B cell (primary cell): ENCODE measurements around the gene HOXA4. TPM values are rescaled to one million over a fixed set of nuclear protein-coding genes. Genes with fewer than 3 reads are reported as not detected.

ENCODE experiments used
- ATAC-seq: fragments of 200-7000 bp; cut with Tn5 transposase; one replicate; pipeline ENCODE4 v1.10.0; 2021; ENCODE audit warnings: low read depth, mild to moderate bottlenecking, moderate number of reproducible peaks, moderate library complexity
- CTCF ChIA-PET: fragments of 350-600 bp; sonication (Branson Sonifier 250); formaldehyde crosslinking; loops from one replicate; lab custom pipeline; 2021; ENCODE audit warnings: antibody characterized with exemption, inconsistent platforms; lab: Charles Lee
- POLR2A ChIA-PET: fragments of 350-600 bp; sonication (Branson Sonifier 250); formaldehyde crosslinking; loops from one replicate; lab custom pipeline; 2021; ENCODE audit warnings: antibody characterized with exemption; lab: Charles Lee
- DNase-seq: peaks from one replicate; pipeline ENCODE4 v3.0.0; 2013
- H2AFZ ChIP-seq: 2 replicates; pipeline ENCODE4 v1.6.1; 2012; ENCODE audit warnings: mild to moderate bottlenecking, low read depth, low read length; ENCODE audit not compliant: insufficient read depth, poor library complexity, severe bottlenecking
- H3K27ac ChIP-seq, 2 donors: 1 replicate in 1 of 2; 2 replicates in 1 of 2; pipeline ENCODE4 v1.5.1; 2012 to 2013; ENCODE audit warnings: low read length in 2 of 2, mild to moderate bottlenecking in 2 of 2, moderate library complexity in 1 of 2
- H3K27me3 ChIP-seq, 4 experiments: fragments of 200-600 bp in 1 of 4; sonication (generic) in 1 of 4; replicated peaks in 1 of 4; 1 replicate in 2 of 4; 2 replicates in 2 of 4; pipeline versions ENCODE4 v1.6.1 to v1.7.0; 2013 to 2016; ENCODE audit warnings: low read length in 3 of 4, mild to moderate bottlenecking in 2 of 4, mixed read lengths in 1 of 4, moderate library complexity in 1 of 4; ENCODE audit not compliant: insufficient read depth in 4 of 4, control insufficient read depth in 3 of 4; ENCODE audit errors: control extremely low read depth in 1 of 4
- H3K36me3 ChIP-seq, 2 experiments: replicated peaks in 1 of 2; 1 replicate in 1 of 2; 2 replicates in 1 of 2; pipeline versions ENCODE4 v1.6.1 to v1.7.1; 2013; ENCODE audit warnings: low read length in 1 of 2; ENCODE audit not compliant: insufficient read depth in 2 of 2, control insufficient read depth in 1 of 2; ENCODE audit errors: control extremely low read depth in 1 of 2, extremely low read depth in 1 of 2
- H3K4me1 ChIP-seq, 2 donors: fragments of 200-600 bp in 1 of 2; sonication (generic) in 1 of 2; 1 replicate in 1 of 2; 2 replicates in 1 of 2; pipeline versions ENCODE4 v1.5.1 to v1.6.1; 2013 to 2017; ENCODE audit warnings: low read length in 2 of 2; ENCODE audit not compliant: control insufficient read depth in 2 of 2, insufficient read depth in 2 of 2
- H3K4me2 ChIP-seq: replicated peaks from 2 replicates; pipeline ENCODE3; 2012; ENCODE audit warnings: mild to moderate bottlenecking, low read depth, low read length; ENCODE audit not compliant: poor library complexity, severe bottlenecking
- H3K4me3 ChIP-seq, 5 experiments: fragments of 200-600 bp in 1 of 5; sonication (generic) in 1 of 5; 1 replicate in 3 of 5; 2 replicates in 2 of 5; pipeline versions ENCODE4 v1.5.1 to v1.7.0; 2011 to 2016; ENCODE audit warnings: low read length in 4 of 5, mild to moderate bottlenecking in 4 of 5, low read depth in 2 of 5, control low read depth in 1 of 5, moderate library complexity in 1 of 5; ENCODE audit not compliant: insufficient read depth in 1 of 5; ENCODE audit errors: control extremely low read depth in 1 of 5, extremely low read depth in 1 of 5
- H3K79me2 ChIP-seq: fragments of 200-600 bp; sonication (generic); one replicate; pipeline ENCODE4 v1.6.0; 2016; ENCODE audit warnings: low read length; ENCODE audit not compliant: control insufficient read depth, insufficient read depth
- H3K9ac ChIP-seq: fragments of 200-600 bp; sonication (generic); 2 replicates; pipeline ENCODE4 v1.6.1; 2017; ENCODE audit warnings: mild to moderate bottlenecking, low read length, moderate library complexity
- H3K9me3 ChIP-seq, 3 donors: one replicate each; pipeline versions ENCODE4 v1.6.1 to v1.7.1; 2013; ENCODE audit warnings: low read length in 2 of 3; ENCODE audit not compliant: control insufficient read depth in 2 of 3, insufficient read depth in 1 of 3; ENCODE audit errors: control extremely low read depth in 1 of 3
- H4K20me1 ChIP-seq: 2 replicates; pipeline ENCODE4 v1.6.0; 2012; ENCODE audit warnings: mild to moderate bottlenecking, low read length; ENCODE audit not compliant: insufficient read depth, control insufficient read depth, poor library complexity, severe bottlenecking
- H3K27ac Mint-ChIP-seq: one replicate; pipeline ENCODE4 v1.8.0; 2021; ENCODE audit warnings: mixed read lengths
- H3K27me3 Mint-ChIP-seq: one replicate; pipeline ENCODE4 v1.8.0; 2021; ENCODE audit warnings: mixed read lengths
- H3K4me1 Mint-ChIP-seq: one replicate; pipeline ENCODE4 v1.8.0; 2021; ENCODE audit warnings: mixed read lengths
- H3K4me3 Mint-ChIP-seq: one replicate; pipeline ENCODE4 v1.8.0; 2021; ENCODE audit warnings: mixed read lengths
- H3K9me3 Mint-ChIP-seq: one replicate; pipeline ENCODE4 v1.8.0; 2022; ENCODE audit warnings: mixed read lengths; ENCODE audit not compliant: insufficient read depth
- EZH2 ChIP-seq: IDR thresholded peaks from 2 replicates; pipeline ENCODE4 v1.6.1; 2012; ENCODE audit warnings: borderline replicate concordance, low read depth, mild to moderate bottlenecking, moderate library complexity, low read length; ENCODE audit not compliant: insufficient read depth, poor library complexity, severe bottlenecking
- WGBS: methylation state at CpG from one replicate; pipeline ENCODE4 v1.1.5; 2013; ENCODE audit warnings: missing lambda C conversion rate; ENCODE audit not compliant: insufficient coverage; 5-methylcytosine and 5-hydroxymethylcytosine counted together
- intact Hi-C: fragments of 100-400 bp; cut with micrococcal nuclease; formaldehyde crosslinking; loops from one replicate; pipeline ENCODE4 v1.10.0; 2022
- polyA plus RNA-seq: library from polyadenylated mRNA; depleted of rRNA; stranded (reverse); fragments of >200 nt; gene quantifications from 2 replicates; pipeline ENCODE4 v1.2.3, GENCODE V29; 2012
- total RNA-seq, 2 donors: library from RNA; stranded (reverse); fragments of 120-200 nt in 1 of 2; gene quantifications; 1 replicate in 1 of 2; 2 replicates in 1 of 2; pipeline versions ENCODE4 v1.2.3 to v1.2.4, GENCODE V29; 2013 to 2022
- TF ChIP-seq, protein P1 (sequence below): fragments of 200-600 bp; IDR thresholded peaks from one replicate; pipeline ENCODE4 v1.8.0; 2022; ENCODE audit warnings: antibody characterized with exemption, mild to moderate bottlenecking

Gene HOXA4
- total and polyA plus RNA-seq, 2 donors (not counting 1 experiment from before 2014, with no cell fraction given) = 0.30 TPM; not detected in 1

DNA sequence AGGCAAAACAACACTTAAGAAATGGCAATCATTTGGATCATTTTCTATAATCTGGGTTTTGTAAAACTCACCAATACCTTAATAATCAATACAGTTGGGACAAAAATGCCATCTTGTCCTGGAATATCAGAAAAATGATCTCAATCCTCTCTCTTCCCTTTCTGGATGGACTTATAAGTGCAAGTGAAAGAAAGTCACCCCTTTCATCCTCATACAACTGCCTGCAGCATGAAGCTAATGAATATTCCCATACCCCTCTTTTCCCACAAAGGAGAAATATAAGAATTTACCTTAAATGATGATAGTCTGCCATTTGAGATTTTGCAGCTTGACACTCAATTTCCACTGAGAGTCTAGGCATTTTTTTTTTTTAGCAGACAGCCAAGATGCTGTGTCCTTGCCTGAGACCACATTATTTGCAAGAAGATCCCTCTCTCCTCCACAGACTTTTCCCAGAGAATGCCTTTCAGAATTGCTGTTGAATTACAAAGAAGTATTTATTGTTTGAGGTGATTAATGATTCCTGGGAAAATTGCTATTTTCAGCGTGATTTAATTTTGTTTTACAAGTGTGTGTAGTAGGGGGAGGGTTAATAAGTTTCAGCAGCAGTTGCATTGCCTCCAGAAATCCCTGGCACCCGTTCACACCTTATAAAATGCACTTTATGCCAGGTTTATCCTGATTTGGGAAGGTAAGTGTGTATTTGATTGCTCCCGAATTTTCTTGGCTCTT, 3.8 kb downstream of the HOXA4 start:
- no peak overlapping the region for H3K9ac ChIP-seq
- H3K79me2 ChIP-seq = no peaks in the 10 kb centered on the region
- H3K4me3 Mint-ChIP-seq = no peak overlapping the region
- H3K4me3 ChIP-seq = no peak overlapping the region
- H2AFZ ChIP-seq = no peak overlapping the region
- ChIA-PET POLR2A (no interaction called here), CTCF (no interaction called here)
- WGBS = no CpG with 5 or more reads among the region's 3 CpGs
- peaks cover 0 to 6% (median 2%) of the 10 kb centered on the region in 4 experiments for H3K27me3 ChIP-seq
- no peak for DNase-seq
- peaks cover 0 to 16% (median 0%) of the 10 kb centered on the region in 3 donors for H3K9me3 ChIP-seq
- no peak overlapping the region for H3K27ac ChIP-seq
- H3K9me3 Mint-ChIP-seq = peaks cover 2% of the 10 kb centered on the region
- no peaks in the 10 kb centered on the region for H3K4me1 Mint-ChIP-seq
- no peak overlapping the region for H3K4me2 ChIP-seq
- H4K20me1 ChIP-seq = no peaks in the 10 kb centered on the region
- no peaks in the 10 kb centered on the region for H3K4me1 ChIP-seq
- peaks cover 46% of the 10 kb centered on the region for H3K27me3 Mint-ChIP-seq
- ATAC-seq = no peak
- intact Hi-C loops = no loop called here
- no peak overlapping the region for H3K27ac Mint-ChIP-seq
- no peak for TF ChIP-seq EZH2
- TF ChIP-seq, protein P1, sequence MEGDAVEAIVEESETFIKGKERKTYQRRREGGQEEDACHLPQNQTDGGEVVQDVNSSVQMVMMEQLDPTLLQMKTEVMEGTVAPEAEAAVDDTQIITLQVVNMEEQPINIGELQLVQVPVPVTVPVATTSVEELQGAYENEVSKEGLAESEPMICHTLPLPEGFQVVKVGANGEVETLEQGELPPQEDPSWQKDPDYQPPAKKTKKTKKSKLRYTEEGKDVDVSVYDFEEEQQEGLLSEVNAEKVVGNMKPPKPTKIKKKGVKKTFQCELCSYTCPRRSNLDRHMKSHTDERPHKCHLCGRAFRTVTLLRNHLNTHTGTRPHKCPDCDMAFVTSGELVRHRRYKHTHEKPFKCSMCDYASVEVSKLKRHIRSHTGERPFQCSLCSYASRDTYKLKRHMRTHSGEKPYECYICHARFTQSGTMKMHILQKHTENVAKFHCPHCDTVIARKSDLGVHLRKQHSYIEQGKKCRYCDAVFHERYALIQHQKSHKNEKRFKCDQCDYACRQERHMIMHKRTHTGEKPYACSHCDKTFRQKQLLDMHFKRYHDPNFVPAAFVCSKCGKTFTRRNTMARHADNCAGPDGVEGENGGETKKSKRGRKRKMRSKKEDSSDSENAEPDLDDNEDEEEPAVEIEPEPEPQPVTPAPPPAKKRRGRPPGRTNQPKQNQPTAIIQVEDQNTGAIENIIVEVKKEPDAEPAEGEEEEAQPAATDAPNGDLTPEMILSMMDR = no peak
- no peaks in the 10 kb centered on the region for H3K36me3 ChIP-seq

DNA sequence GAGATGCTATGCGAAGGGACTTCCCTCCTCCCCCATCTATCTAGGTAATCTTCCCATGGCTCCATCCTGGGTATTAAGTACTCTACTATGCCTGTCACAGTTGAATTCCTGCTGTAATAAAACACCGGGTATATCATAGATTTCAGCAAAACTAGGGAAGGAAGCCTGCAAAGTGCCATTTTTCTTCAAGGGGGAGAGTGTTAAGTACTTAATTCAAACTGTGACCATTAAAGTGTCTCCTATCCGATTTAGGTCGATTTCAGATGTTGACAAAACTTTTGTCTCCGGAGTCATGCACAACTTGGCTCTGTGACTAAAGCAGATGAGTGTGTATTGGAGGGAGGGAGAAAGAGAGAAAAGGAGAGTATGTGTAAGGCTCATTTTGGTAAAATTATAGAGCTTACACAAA, 4.6 kb downstream of the HOXA4 start:
- Mint-ChIP-seq H3K4me1 (no peaks in the 10 kb centered on the region), H3K9me3 (peaks cover 2% of the 10 kb centered on the region), H3K27me3 (peaks cover 40% of the 10 kb centered on the region), H3K27ac (no peak overlapping the region), H3K4me3 (no peak overlapping the region)
- ATAC-seq = no peak
- Histone ChIP-seq H2AFZ (no peak overlapping the region), H3K9me3 (peaks cover 0 to 13% (median 0%) of the 10 kb centered on the region in 3 donors), H4K20me1 (no peaks in the 10 kb centered on the region), H3K27me3 (peaks cover 0 to 4% (median 2%) of the 10 kb centered on the region in 4 experiments), H3K4me1 (no peaks in the 10 kb centered on the region), H3K79me2 (no peaks in the 10 kb centered on the region), H3K4me3 (no peak overlapping the region), H3K9ac (no peak overlapping the region), H3K4me2 (no peak overlapping the region), H3K36me3 (no peaks in the 10 kb centered on the region), H3K27ac (no peak overlapping the region)
- intact Hi-C loops = no loop called here
- ChIA-PET POLR2A (no interaction called here), CTCF (no interaction called here)
- 88% methylated on average over 4 of the region's 5 CpGs for WGBS
- no peak for TF ChIP-seq EZH2
- TF ChIP-seq, protein P1 = no peak
- no peak for DNase-seq
